IMR-90 (cell line): ENCODE measurements around the gene PROM2. TPM values are rescaled to one million over a fixed set of nuclear protein-coding genes. Genes with fewer than 3 reads are reported as not detected.

ENCODE experiments used
- ATAC-seq: fragments of 200-7000 bp; cut with Tn5 transposase; 2 replicates; pipeline ENCODE4 v1.9.1; 2020; ENCODE audit warnings: low read depth, mild to moderate bottlenecking, moderate library complexity
- Bru-seq: library from RNA; stranded (reverse); fragments of 400-500 nt; gene quantifications from one replicate; lab custom pipeline; 2021; lab: Mats Ljungman, UMichigan
- BruChase-seq, 2 experiments: library from RNA; stranded (reverse); fragments of 400-500 nt; gene quantifications; one replicate each; lab custom pipeline; 2021; lab: Mats Ljungman, UMichigan
- BruUV-seq: library from RNA; stranded (reverse); fragments of 400-500 nt; replicated peaks from 2 replicates; lab custom pipeline; 2021; lab: Mats Ljungman, UMichigan
- CTCF ChIA-PET: fragments of 300-600 bp; formaldehyde crosslinking; extraction: SDS; loops from one replicate; lab custom pipeline; 2021; ENCODE audit warnings: antibody characterized with exemption; lab: Yijun Ruan, JAX
- POLR2A ChIA-PET: fragments of 300-600 bp; sonication (Branson Sonifier 250); formaldehyde crosslinking; loops from one replicate; lab custom pipeline; 2022; ENCODE audit warnings: antibody characterized with exemption; ENCODE audit not compliant: unreplicated experiment; lab: Charles Lee
- DNase-seq: peaks from one replicate; pipeline ENCODE4 v3.0.0; 2013
- H2AFZ ChIP-seq: replicated peaks from 2 replicates; pipeline ENCODE3; 2013; ENCODE audit warnings: low read length, mild to moderate bottlenecking; ENCODE audit not compliant: poor library complexity
- H2AK5ac ChIP-seq: 2 replicates; pipeline ENCODE4 v1.6.1; 2013; ENCODE audit warnings: low read depth, low read length, inconsistent platforms
- H2AK9ac ChIP-seq: replicated peaks from 2 replicates; pipeline ENCODE3; 2013; ENCODE audit warnings: mild to moderate bottlenecking, low read depth, low read length, moderate library complexity; ENCODE audit not compliant: poor library complexity
- H2BK120ac ChIP-seq: 2 replicates; pipeline ENCODE4 v1.6.1; 2013; ENCODE audit warnings: low read depth, low read length, inconsistent platforms
- H2BK15ac ChIP-seq: 3 replicates; pipeline ENCODE4 v1.6.1; 2013; ENCODE audit warnings: low read depth, low read length, inconsistent platforms
- H2BK20ac ChIP-seq: 2 replicates; pipeline ENCODE4 v1.6.1; 2013; ENCODE audit warnings: low read depth, mild to moderate bottlenecking, inconsistent platforms, low read length, moderate library complexity
- H2BK5ac ChIP-seq: 2 replicates; pipeline ENCODE4 v1.6.1; 2013; ENCODE audit warnings: mild to moderate bottlenecking, low read depth, low read length, inconsistent platforms; ENCODE audit not compliant: poor library complexity, severe bottlenecking
- H3K14ac ChIP-seq: replicated peaks from 2 replicates; pipeline ENCODE4 v1.6.1; 2013; ENCODE audit warnings: low read depth, low read length, inconsistent platforms
- H3K18ac ChIP-seq: 2 replicates; pipeline ENCODE4 v1.6.1; 2013; ENCODE audit warnings: low read depth, low read length, control low read depth
- H3K23ac ChIP-seq: 2 replicates; pipeline ENCODE4 v1.6.1; 2013; ENCODE audit warnings: low read depth, low read length, inconsistent platforms
- H3K27ac ChIP-seq: 2 replicates; pipeline ENCODE4 v1.5.1; 2013; ENCODE audit warnings: mild to moderate bottlenecking, control low read depth, low read length; ENCODE audit not compliant: insufficient read depth
- H3K27me3 ChIP-seq: 2 replicates; pipeline ENCODE4 v1.6.1; 2013; ENCODE audit warnings: low read length; ENCODE audit not compliant: control insufficient read depth, insufficient read depth
- H3K36me3 ChIP-seq: 2 replicates; pipeline ENCODE4 v1.6.1; 2013; ENCODE audit warnings: low read length, mixed read lengths; ENCODE audit not compliant: control insufficient read depth, insufficient read depth
- H3K4ac ChIP-seq: 2 replicates; pipeline ENCODE4 v1.6.1; 2013; ENCODE audit warnings: low read depth, low read length, inconsistent platforms
- H3K4me1 ChIP-seq: 2 replicates; pipeline ENCODE4 v1.6.1; 2013; ENCODE audit warnings: low read length, mixed read lengths; ENCODE audit not compliant: control insufficient read depth, insufficient read depth
- H3K4me2 ChIP-seq: 2 replicates; pipeline ENCODE4 v1.6.1; 2013; ENCODE audit warnings: low read depth, mild to moderate bottlenecking, control low read depth, low read length, moderate library complexity
- H3K4me3 ChIP-seq: 2 replicates; pipeline ENCODE4 v1.5.1; 2013; ENCODE audit warnings: low read depth, mild to moderate bottlenecking, control low read depth, low read length, moderate library complexity; ENCODE audit not compliant: insufficient read depth
- H3K56ac ChIP-seq: 2 replicates; pipeline ENCODE4 v1.6.1; 2013; ENCODE audit warnings: low read length, inconsistent platforms; ENCODE audit not compliant: insufficient read depth; ENCODE audit errors: extremely low read depth
- H3K79me1 ChIP-seq, 2 experiments: 2 replicates each; pipeline ENCODE4 v1.6.1; 2013; ENCODE audit warnings: low read length in 2 of 2, inconsistent platforms in 1 of 2, low read depth in 1 of 2
- H3K9ac ChIP-seq: 2 replicates; pipeline ENCODE4 v1.6.1; 2013; ENCODE audit warnings: low read depth, low read length, control low read depth
- H3K9me1 ChIP-seq: 2 replicates; pipeline ENCODE4 v1.6.1; 2013; ENCODE audit warnings: low read length, inconsistent platforms; ENCODE audit not compliant: insufficient read depth
- H3K9me3 ChIP-seq: 2 replicates; pipeline ENCODE4 v1.6.1; 2013; ENCODE audit warnings: low read length; ENCODE audit not compliant: control insufficient read depth, insufficient read depth
- H4K20me1 ChIP-seq: 2 replicates; pipeline ENCODE4 v1.6.1; 2013; ENCODE audit warnings: low read length, inconsistent platforms; ENCODE audit not compliant: insufficient read depth
- H4K5ac ChIP-seq: 2 replicates; pipeline ENCODE4 v1.6.1; 2013; ENCODE audit warnings: mild to moderate bottlenecking, low read depth, low read length, control low read depth
- H4K8ac ChIP-seq, 2 experiments: 2 replicates each; pipeline ENCODE4 v1.6.1; 2013; ENCODE audit warnings: low read depth in 2 of 2, low read length in 2 of 2, control low read depth in 1 of 2, inconsistent platforms in 1 of 2
- H4K91ac ChIP-seq: 2 replicates; pipeline ENCODE4 v1.6.1; 2013; ENCODE audit warnings: low read depth, low read length, inconsistent platforms; ENCODE audit not compliant: insufficient read depth
- BHLHE40 ChIP-seq: fragments of 150-350 bp; IDR thresholded peaks from 2 replicates; pipeline ENCODE4 v1.6.1; 2016; ENCODE audit warnings: mild to moderate bottlenecking, low read depth, low read length
- CEBPB ChIP-seq: IDR thresholded peaks from 2 replicates; pipeline ENCODE4 v1.6.1; 2012; ENCODE audit warnings: low read depth, low read length, improper control_type of control experiment
- CHD1 ChIP-seq: IDR thresholded peaks from 2 replicates; pipeline ENCODE4 v1.6.1; 2012; ENCODE audit warnings: low read depth, low read length, improper control_type of control experiment
- CTCF ChIP-seq: conservative IDR thresholded peaks from 2 replicates; pipeline ENCODE4 v1.5.1; 2012; ENCODE audit warnings: mild to moderate bottlenecking, low read depth, low read length, improper control_type of control experiment
- ELK1 ChIP-seq: fragments of 150-350 bp; IDR thresholded peaks from 2 replicates; pipeline ENCODE4 v1.6.1; 2016; ENCODE audit warnings: low read depth, mild to moderate bottlenecking, low read length, moderate library complexity, borderline replicate concordance
- MAFK ChIP-seq: IDR thresholded peaks from 2 replicates; pipeline ENCODE4 v1.6.1; 2012; ENCODE audit warnings: low read depth, low read length, improper control_type of control experiment
- MAZ ChIP-seq: IDR thresholded peaks from 2 replicates; pipeline ENCODE4 v1.6.1; 2012; ENCODE audit warnings: low read depth, mild to moderate bottlenecking, low read length, improper control_type of control experiment, moderate library complexity, borderline replicate concordance
- POLR2A ChIP-seq: IDR thresholded peaks from 2 replicates; pipeline ENCODE4 v1.6.1; 2012; ENCODE audit warnings: mild to moderate bottlenecking, low read depth, low read length
- RAD21 ChIP-seq: IDR thresholded peaks from 2 replicates; pipeline ENCODE4 v1.6.1; 2012; ENCODE audit warnings: low read length, improper control_type of control experiment
- RFX5 ChIP-seq: IDR thresholded peaks from 2 replicates; pipeline ENCODE4 v1.8.0; 2012; ENCODE audit warnings: low read depth, mild to moderate bottlenecking, low read length, moderate library complexity
- SMC3 ChIP-seq: fragments of 150-350 bp; IDR thresholded peaks from 2 replicates; pipeline ENCODE4 v1.6.1; 2016; ENCODE audit warnings: low read depth, mild to moderate bottlenecking, antibody characterized with exemption, low read length, moderate library complexity
- WGBS, 2 experiments: methylation state at CpG; one replicate each; pipeline versions ENCODE4 v1.1.5 to v1.1.7; 2013; ENCODE audit warnings: missing lambda C conversion rate in 2 of 2; ENCODE audit not compliant: insufficient read length in 1 of 2; ENCODE audit errors: extremely low coverage in 2 of 2; 5-methylcytosine and 5-hydroxymethylcytosine counted together
- dilution Hi-C: fragments of 300-500 bp; cut with HindIII; formaldehyde crosslinking; loops from one replicate; pipeline ENCODE4 v1.14.3; 2018; ENCODE audit warnings: low sequenced_read_pairs; ENCODE audit not compliant: unreplicated experiment
- in situ Hi-C: fragments of 300-500 bp; cut with MboI; formaldehyde crosslinking; loops from 3 replicates; pipeline ENCODE4 v1.14.3; 2019; ENCODE audit warnings: low sequenced_read_pairs, inconsistent platforms, mixed read lengths
- intact Hi-C: fragments of 100-400 bp; cut with micrococcal nuclease; formaldehyde crosslinking; loops from 2 replicates; pipeline ENCODE4 v1.10.0; 2022
- long read RNA-seq: library from polyadenylated mRNA; unstranded; transcript quantifications from one replicate; pipeline ENCODE4 v2.0.0, GENCODE V29; 2021; ENCODE audit not compliant: unreplicated experiment
- polyA plus RNA-seq, 3 experiments: library from polyadenylated mRNA; depleted of rRNA; stranded (reverse); fragments of >200 nt; gene quantifications; 2 replicates each; pipeline ENCODE4 v1.2.3, GENCODE V29; 2012; ENCODE audit warnings: low replicate concordance in 1 of 3
- total RNA-seq: library from RNA; depleted of rRNA; stranded (reverse); fragments of >200 nt; gene quantifications from 2 replicates; pipeline ENCODE4 v1.2.3, GENCODE V29; 2012; rRNA removed

The PROM2 gene, protein sequence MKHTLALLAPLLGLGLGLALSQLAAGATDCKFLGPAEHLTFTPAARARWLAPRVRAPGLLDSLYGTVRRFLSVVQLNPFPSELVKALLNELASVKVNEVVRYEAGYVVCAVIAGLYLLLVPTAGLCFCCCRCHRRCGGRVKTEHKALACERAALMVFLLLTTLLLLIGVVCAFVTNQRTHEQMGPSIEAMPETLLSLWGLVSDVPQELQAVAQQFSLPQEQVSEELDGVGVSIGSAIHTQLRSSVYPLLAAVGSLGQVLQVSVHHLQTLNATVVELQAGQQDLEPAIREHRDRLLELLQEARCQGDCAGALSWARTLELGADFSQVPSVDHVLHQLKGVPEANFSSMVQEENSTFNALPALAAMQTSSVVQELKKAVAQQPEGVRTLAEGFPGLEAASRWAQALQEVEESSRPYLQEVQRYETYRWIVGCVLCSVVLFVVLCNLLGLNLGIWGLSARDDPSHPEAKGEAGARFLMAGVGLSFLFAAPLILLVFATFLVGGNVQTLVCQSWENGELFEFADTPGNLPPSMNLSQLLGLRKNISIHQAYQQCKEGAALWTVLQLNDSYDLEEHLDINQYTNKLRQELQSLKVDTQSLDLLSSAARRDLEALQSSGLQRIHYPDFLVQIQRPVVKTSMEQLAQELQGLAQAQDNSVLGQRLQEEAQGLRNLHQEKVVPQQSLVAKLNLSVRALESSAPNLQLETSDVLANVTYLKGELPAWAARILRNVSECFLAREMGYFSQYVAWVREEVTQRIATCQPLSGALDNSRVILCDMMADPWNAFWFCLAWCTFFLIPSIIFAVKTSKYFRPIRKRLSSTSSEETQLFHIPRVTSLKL
- not detected in 2 replicates for total RNA-seq
- polyA plus RNA-seq (2012; rRNA removed): 0.26 and 0.65 TPM in 2 replicates
- polyA plus RNA-seq (2012; cell fraction: cytosol; rRNA removed): 0.01 and 0.21 TPM in 2 replicates
- polyA plus RNA-seq (2012; cell fraction: nucleus; rRNA removed; ENCODE audit: low replicate concordance): 2.3 and 4.0 TPM in 2 replicates
- percentile 25 among the genes with signal in this experiment for Bru-seq, nascent RNA
- BruChase-seq, experiment 1, labeled RNA remaining after a 6-hour chase: percentile 41 among the genes with signal in this experiment
- percentile 36 among the genes with signal in this experiment for BruChase-seq, experiment 2, labeled RNA remaining after a 2-hour chase
- long read RNA-seq: 0 reads

GRCh38 chr2:95274291-95275150 is at the start of gene PROM2:
TSS of gene PROM2 (plus strand) at chr2:95274449. CDS start at chr2:95274586, 137 bp downstream.
- dilution Hi-C loops (no loop called here), intact Hi-C loops (no loop called here), in situ Hi-C loops (no loop called here)
- no peak within 1 kb of the TSS for H3K27ac ChIP-seq
- H3K79me1 ChIP-seq: no peaks in the 10 kb centered on the region
- no peaks in the 10 kb centered on the region for H3K4me1 ChIP-seq
- no peak within 1 kb of the TSS for H3K9ac ChIP-seq
- H3K18ac ChIP-seq: no peak within 1 kb of the TSS
- H3K14ac ChIP-seq: no peak within 1 kb of the TSS
- no peaks in the 10 kb centered on the region for H3K9me1 ChIP-seq
- no peak within 1 kb of the TSS for H3K4me2 ChIP-seq
- no peak within 1 kb of the TSS for H2BK15ac ChIP-seq
- no peak within 1 kb of the TSS for H4K5ac ChIP-seq
- H4K91ac ChIP-seq: no peak within 1 kb of the TSS
- ATAC-seq: no peak
- H2BK20ac ChIP-seq: no peak within 1 kb of the TSS
- H2AK5ac ChIP-seq: no peak within 1 kb of the TSS
- H2AFZ ChIP-seq: no peak within 1 kb of the TSS
- 0 out of 2 replicates have a peak, but pooled peaks cover 2% of the 10 kb centered on the region for H3K9me3 ChIP-seq
- H3K23ac ChIP-seq: no peak within 1 kb of the TSS
- H3K36me3 ChIP-seq: no peaks in the 10 kb centered on the region
- no peak for DNase-seq
- BruUV-seq: no TSS peak
- H2AK9ac ChIP-seq: peak within 1 kb of the TSS; percentile 50
- no CpG with 5 or more reads among the region's 17 CpGs for WGBS, 2 experiments
- H3K56ac ChIP-seq: no peak within 1 kb of the TSS
- no peak within 1 kb of the TSS for H3K4me3 ChIP-seq
- H2BK5ac ChIP-seq: no peak within 1 kb of the TSS
- H3K27me3 ChIP-seq: no peaks in the 10 kb centered on the region
- ChIA-PET CTCF (no interaction called here), POLR2A (no interaction called here)
- no peak within 1 kb of the TSS for H2BK120ac ChIP-seq
- no peak within 1 kb of the TSS for H3K4ac ChIP-seq
- no peaks in the 10 kb centered on the region for H4K20me1 ChIP-seq
- no peak within 1 kb of the TSS for H4K8ac ChIP-seq
- TF ChIP-seq MAZ: no peak
- TF ChIP-seq BHLHE40: no peak
- no peak for TF ChIP-seq RAD21
- no peak for TF ChIP-seq CEBPB
- no peak for TF ChIP-seq MAFK
- TF ChIP-seq SMC3: no peak
- TF ChIP-seq ELK1: no peak
- no peak for TF ChIP-seq CHD1
- no peak for TF ChIP-seq RFX5
- no peak for TF ChIP-seq CTCF
- no peak for TF ChIP-seq POLR2A
